Endothelial cell of umbilical vein (primary cell): ENCODE measurements around the gene NPIPB6. TPM values are rescaled to one million over a fixed set of nuclear protein-coding genes. Genes with fewer than 3 reads are reported as not detected.

ENCODE experiments used
- BruUV-seq: library from RNA; stranded (reverse); fragments of 400-500 nt; replicated peaks from 2 replicates; lab custom pipeline; 2021; lab: Mats Ljungman, UMichigan
- CTCF ChIA-PET: fragments of 300-600, 350-600 bp; sonication (Branson Sonifier 250); formaldehyde crosslinking; loops from one replicate; lab custom pipeline; 2021; ENCODE audit warnings: antibody characterized with exemption, inconsistent platforms; lab: Charles Lee
- POLR2A ChIA-PET: fragments of 300-600, 350-600 bp; sonication (Branson Sonifier 250); formaldehyde crosslinking; loops from one replicate; lab custom pipeline; 2021; ENCODE audit warnings: antibody characterized with exemption, inconsistent platforms; lab: Charles Lee
- DNase-seq: peaks from one replicate; pipeline ENCODE4 v3.0.0-alpha.2; 2011; ENCODE audit warnings: low read depth, low spot score
- FAIRE-seq: peaks from 2 replicates; lab custom pipeline; 2011; peaks lifted over from hg19 to GRCh38; lab: Jason Lieb, UNC
- H2AFZ ChIP-seq: 2 replicates; pipeline ENCODE4 v1.6.0; 2012; ENCODE audit warnings: low read depth, low read length, control low read depth, inconsistent platforms
- H3K27ac ChIP-seq: 2 replicates; pipeline ENCODE4 v1.5.1; 2011; ENCODE audit warnings: low read depth, mild to moderate bottlenecking, control low read depth, low read length, moderate library complexity; ENCODE audit not compliant: insufficient read depth
- H3K27me3 ChIP-seq, 2 experiments: 2 replicates each; pipeline versions ENCODE4 v1.6.0 to v1.6.1; 2011; ENCODE audit warnings: low read length in 2 of 2, mixed read lengths in 1 of 2; ENCODE audit not compliant: control insufficient read depth in 2 of 2, insufficient read depth in 2 of 2
- H3K36me3 ChIP-seq, 2 experiments: 2 replicates in 1 of 2; 3 replicates in 1 of 2; pipeline ENCODE4 v1.5.1; 2011; ENCODE audit warnings: low read length in 2 of 2, mild to moderate bottlenecking in 1 of 2, moderate library complexity in 1 of 2; ENCODE audit not compliant: control insufficient read depth in 2 of 2, insufficient read depth in 2 of 2; ENCODE audit errors: extremely low read depth in 1 of 2
- H3K4me1 ChIP-seq: 3 replicates; pipeline ENCODE4 v1.5.1; 2011; ENCODE audit warnings: mild to moderate bottlenecking, low read length; ENCODE audit not compliant: control insufficient read depth, insufficient read depth; ENCODE audit errors: extremely low read depth
- H3K4me2 ChIP-seq: 2 replicates; pipeline ENCODE4 v1.6.1; 2011; ENCODE audit warnings: low read length, control low read depth, mixed read lengths; ENCODE audit not compliant: insufficient read depth
- H3K4me3 ChIP-seq, 3 experiments: fragments of 200-600 bp in 1 of 3; sonication (generic), shearing (Covaris generic) in 1 of 3; replicated peaks in 1 of 3; 2 replicates each; pipeline ENCODE4 v1.5.1; 2011 to 2016; ENCODE audit warnings: control low read depth in 3 of 3, low read length in 3 of 3, mild to moderate bottlenecking in 2 of 3, inconsistent platforms in 1 of 3, low read depth in 1 of 3, moderate library complexity in 1 of 3; ENCODE audit not compliant: insufficient read depth in 1 of 3
- H3K79me2 ChIP-seq: 2 replicates; pipeline ENCODE4 v1.6.0; 2012; ENCODE audit warnings: low read length, inconsistent platforms; ENCODE audit not compliant: control insufficient read depth, insufficient read depth
- H3K9ac ChIP-seq: replicated peaks from 2 replicates; pipeline ENCODE3; 2011; ENCODE audit warnings: low read length, control low read depth; ENCODE audit not compliant: insufficient read depth; ENCODE audit errors: extremely low read depth
- H3K9me1 ChIP-seq: replicated peaks from 3 replicates; pipeline ENCODE4 v1.6.0; 2011; ENCODE audit warnings: mild to moderate bottlenecking, low read length; ENCODE audit not compliant: control insufficient read depth, insufficient read depth; ENCODE audit errors: extremely low read depth
- H3K9me3 ChIP-seq: replicated peaks from 2 replicates; pipeline ENCODE4 v1.5.1; 2012; ENCODE audit warnings: low read length, inconsistent platforms; ENCODE audit not compliant: control insufficient read depth, insufficient read depth
- H4K20me1 ChIP-seq: replicated peaks from 2 replicates; pipeline ENCODE3; 2011; ENCODE audit warnings: mild to moderate bottlenecking, low read length; ENCODE audit not compliant: control insufficient read depth, insufficient read depth; ENCODE audit errors: extremely low read depth
- EZH2 ChIP-seq: IDR thresholded peaks from 2 replicates; pipeline ENCODE4 v1.6.1; 2012; ENCODE audit warnings: borderline replicate concordance, low read depth, mild to moderate bottlenecking, moderate library complexity, low read length, inconsistent platforms; ENCODE audit not compliant: severe bottlenecking
- FOS ChIP-seq: IDR thresholded peaks from 2 replicates; pipeline ENCODE4 v1.6.1; 2011; ENCODE audit warnings: mild to moderate bottlenecking, low read length, moderate library complexity, borderline replicate concordance; ENCODE audit not compliant: insufficient read depth
- GATA2 ChIP-seq: IDR thresholded peaks from 2 replicates; pipeline ENCODE4 v1.7.0; 2011; ENCODE audit warnings: low read depth, mild to moderate bottlenecking, moderate library complexity, mixed read lengths, low read length; ENCODE audit not compliant: insufficient read length, insufficient read depth
- JUN ChIP-seq: IDR thresholded peaks from 2 replicates; pipeline ENCODE4 v1.6.1; 2011; ENCODE audit warnings: borderline replicate concordance, low read depth; ENCODE audit not compliant: insufficient read length, insufficient read depth
- MAX ChIP-seq: IDR thresholded peaks from 2 replicates; pipeline ENCODE4 v1.6.1; 2011; ENCODE audit not compliant: insufficient read depth, insufficient read length
- MYC ChIP-seq: IDR thresholded peaks from one replicate; pipeline ENCODE4 v1.6.1; 2011; ENCODE audit warnings: mild to moderate bottlenecking, low read depth, low read length
- POLR2A ChIP-seq: IDR thresholded peaks from 2 replicates; pipeline ENCODE4 v1.6.1; 2012; ENCODE audit warnings: low read depth, mild to moderate bottlenecking, control low read depth, low read length
- POLR2AphosphoS5 ChIP-seq: IDR thresholded peaks from 2 replicates; pipeline ENCODE4 v1.6.1; 2012; ENCODE audit warnings: low read depth, mild to moderate bottlenecking, control low read depth, low read length, moderate library complexity; ENCODE audit not compliant: insufficient read depth
- dilution Hi-C: fragments of 300-500 bp; cut with MboI; formaldehyde crosslinking; loops from one replicate; pipeline ENCODE4 v1.15.0; 2019; ENCODE audit warnings: low sequenced_read_pairs; ENCODE audit not compliant: extremely low pct_ligation_motif_present
- intact Hi-C: fragments of 100-400 bp; cut with micrococcal nuclease; formaldehyde crosslinking; loops from one replicate; pipeline ENCODE4 v1.10.0; 2022
- polyA plus RNA-seq, 4 experiments: library from polyadenylated mRNA; depleted of rRNA in 3 of 4; stranded (reverse) in 3 of 4; unstranded in 1 of 4; fragments of >200 nt; gene quantifications; 2 replicates each; pipeline versions ENCODE4 v1.2.1 to v1.2.3, GENCODE V29; 2011 to 2012; ENCODE audit warnings: missing spikeins in 1 of 4
- total RNA-seq: library from RNA; stranded (reverse); gene quantifications from 2 replicates; pipeline ENCODE4 v1.2.3, GENCODE V29; 2021
- TF ChIP-seq, protein P1 (sequence below), 2 donors: IDR thresholded peaks; 1 replicate in 1 of 2; 2 replicates in 1 of 2; pipeline ENCODE4 v1.5.1; 2011; ENCODE audit warnings: low read length in 2 of 2, mild to moderate bottlenecking in 2 of 2, moderate library complexity in 2 of 2, control low read depth in 1 of 2, inconsistent platforms in 1 of 2, low read depth in 1 of 2; ENCODE audit not compliant: insufficient read depth in 1 of 2; ENCODE audit errors: extremely low read depth in 1 of 2

NPIPB6 gene
- total and polyA plus RNA-seq, 2 donors (not counting 3 experiments of a cell fraction or from before 2014, with no cell fraction given), result 5.0 TPM; not detected in 1

DNA sequence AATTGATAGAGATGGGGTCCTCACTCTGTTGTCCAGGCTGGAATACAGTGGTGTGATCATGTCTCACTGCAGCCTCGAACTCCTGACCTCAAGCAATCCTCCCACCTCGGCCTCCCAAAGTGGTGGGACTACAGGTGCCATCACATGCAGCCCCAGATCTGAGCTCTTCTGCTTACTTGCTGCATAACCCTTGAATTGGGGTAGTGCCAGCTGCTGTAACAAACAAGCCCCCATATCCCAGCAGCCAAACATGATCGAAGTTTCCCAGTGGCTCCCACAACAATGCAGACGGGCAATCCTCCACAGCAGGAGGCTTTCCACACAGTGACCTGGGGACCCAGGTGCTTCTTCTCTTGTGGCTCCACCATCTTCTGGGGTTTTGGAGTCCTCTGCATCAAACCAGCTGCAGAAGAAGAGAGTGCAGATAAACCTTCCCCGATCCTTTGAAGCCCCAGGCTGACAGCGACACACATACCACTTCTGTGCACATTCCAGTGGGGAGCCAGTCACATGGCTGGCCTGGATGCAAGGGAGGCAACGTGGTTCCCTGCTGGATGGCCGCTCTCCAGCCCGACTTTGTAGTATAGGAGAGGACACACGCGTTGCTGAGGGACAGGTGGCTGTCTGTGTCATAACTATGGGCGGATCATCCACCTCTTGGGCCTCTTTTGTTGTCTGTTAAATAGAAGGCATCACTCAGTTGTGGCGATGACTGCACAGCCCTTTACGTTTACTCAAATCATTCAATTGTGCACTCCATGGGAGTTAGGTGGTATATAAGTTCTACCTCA lies 54.3 kb downstream of the NPIPB6 start:
- Histone ChIP-seq H3K4me1 (no peaks in the 10 kb centered on the region), H3K9ac (no peak overlapping the region), H3K27me3 (no peaks in the 10 kb centered on the region), H3K36me3 (no peaks in the 10 kb centered on the region), H3K9me1 (no peaks in the 10 kb centered on the region), H3K9me3 (no peaks in the 10 kb centered on the region), H4K20me1 (no peaks in the 10 kb centered on the region), H2AFZ (no peak overlapping the region), H3K4me2 (no peak overlapping the region), H3K79me2 (no peaks in the 10 kb centered on the region), H3K27ac (no peak overlapping the region), H3K4me3 (no peak overlapping the region)
- BruUV-seq, result no TSS peak
- DNase-seq (no peak), FAIRE-seq (no peak)
- TF ChIP-seq FOS (no peak), MYC (no peak), GATA2 (no peak), JUN (no peak), POLR2A (no peak), EZH2 (no peak), MAX (no peak), POLR2AphosphoS5 (no peak)
- TF ChIP-seq, protein P1, sequence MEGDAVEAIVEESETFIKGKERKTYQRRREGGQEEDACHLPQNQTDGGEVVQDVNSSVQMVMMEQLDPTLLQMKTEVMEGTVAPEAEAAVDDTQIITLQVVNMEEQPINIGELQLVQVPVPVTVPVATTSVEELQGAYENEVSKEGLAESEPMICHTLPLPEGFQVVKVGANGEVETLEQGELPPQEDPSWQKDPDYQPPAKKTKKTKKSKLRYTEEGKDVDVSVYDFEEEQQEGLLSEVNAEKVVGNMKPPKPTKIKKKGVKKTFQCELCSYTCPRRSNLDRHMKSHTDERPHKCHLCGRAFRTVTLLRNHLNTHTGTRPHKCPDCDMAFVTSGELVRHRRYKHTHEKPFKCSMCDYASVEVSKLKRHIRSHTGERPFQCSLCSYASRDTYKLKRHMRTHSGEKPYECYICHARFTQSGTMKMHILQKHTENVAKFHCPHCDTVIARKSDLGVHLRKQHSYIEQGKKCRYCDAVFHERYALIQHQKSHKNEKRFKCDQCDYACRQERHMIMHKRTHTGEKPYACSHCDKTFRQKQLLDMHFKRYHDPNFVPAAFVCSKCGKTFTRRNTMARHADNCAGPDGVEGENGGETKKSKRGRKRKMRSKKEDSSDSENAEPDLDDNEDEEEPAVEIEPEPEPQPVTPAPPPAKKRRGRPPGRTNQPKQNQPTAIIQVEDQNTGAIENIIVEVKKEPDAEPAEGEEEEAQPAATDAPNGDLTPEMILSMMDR (IDR thresholded peaks at IDR 0.05; ENCODE audit: extremely low read depth in 1 of 2, insufficient read depth in 1 of 2, low read depth in 1 of 2, low read length in 2 of 2), result no peak
- ChIA-PET CTCF (interaction anchor here (3.1 kb wide), 1 partner anchor 12 kb away, joined by 11 read pairs; no protein-coding TSS in a partner anchor), POLR2A (no interaction called here)
- intact Hi-C loops, result no loop called here
- dilution Hi-C loops, result no loop called here
